AG08395 (cell line): ENCODE measurements around the gene PLXNA3.

Experiments
- DNase-seq: peaks from one replicate; pipeline ENCODE4 v3.0.0; 2012; ENCODE audit warnings: mixed read lengths, low spot score

PLXNA3 gene

GRCh38 chrX:154458116-154458953 lies at the start of gene PLXNA3:
TSS of gene PLXNA3 (plus strand) at chrX:154458281. CDS start at chrX:154460184, 1,903 bp downstream.
- peak; percentile 60 for DNase-seq

GRCh38 chrX:154408659-154409221 lies 49.3 kb upstream of the PLXNA3 start:
- DNase-seq, result no peak

GRCh38 chrX:154409222-154409871 lies 48.7 kb upstream of the PLXNA3 start, which contains the start of gene DNASE1L1:
TSS of gene DNASE1L1 (minus strand) at chrX:154409254. CDS start at chrX:154405568, 3,686 bp downstream.
- peak; percentile 64 for DNase-seq

- DNase-seq, result peak; percentile 45
These were observed 46.1 kb upstream of the PLXNA3 start for GRCh38 chrX:154411981-154412340.

- DNase-seq, result no peak
These were observed 45.6 kb upstream of the PLXNA3 start for GRCh38 chrX:154412468-154412867.

- no peak for DNase-seq
These were observed 44.9 kb upstream of the PLXNA3 start for GRCh38 chrX:154413142-154413541.

GRCh38 chrX:154417157-154417556 lies 40.9 kb upstream of the PLXNA3 start:
- DNase-seq, result no peak

- no peak for DNase-seq
These were observed 38.9 kb upstream of the PLXNA3 start for GRCh38 chrX:154419189-154419588.

- DNase-seq, result no peak
These were observed 38.2 kb upstream of the PLXNA3 start for GRCh38 chrX:154419688-154420401.

GRCh38 chrX:154420402-154420756 lies 37.7 kb upstream of the PLXNA3 start:
- DNase-seq, result no peak

- no peak for DNase-seq
These were observed 30.9 kb upstream of the PLXNA3 start for GRCh38 chrX:154426916-154427770.

- peak; percentile 90 for DNase-seq
These were observed 29.6 kb upstream of the PLXNA3 start, which contains the start of gene ATP6AP1 for GRCh38 chrX:154428176-154429171. TSS of gene ATP6AP1 (plus strand) at chrX:154428677. CDS start at chrX:154428693, 16 bp downstream.

GRCh38 chrX:154429711-154430110 lies 28.4 kb upstream of the PLXNA3 start:
- DNase-seq, result no peak

GRCh38 chrX:154430479-154430878 lies 27.6 kb upstream of the PLXNA3 start:
- no peak for DNase-seq

- DNase-seq, result no peak
These were observed 27.2 kb upstream of the PLXNA3 start for GRCh38 chrX:154430916-154431315.

GRCh38 chrX:154431341-154431740 lies 26.7 kb upstream of the PLXNA3 start:
- no peak for DNase-seq

- no peak for DNase-seq
These were observed 25.9 kb upstream of the PLXNA3 start for GRCh38 chrX:154432210-154432609.

GRCh38 chrX:154433605-154434004 lies 24.5 kb upstream of the PLXNA3 start:
- DNase-seq, result no peak

- DNase-seq, result no peak
These were observed 23.5 kb upstream of the PLXNA3 start for GRCh38 chrX:154434394-154435168.
